OCI-M2 (cell line): ENCODE data around the gene LYPD6B.

Experiments used
- DNase-seq: peaks from one replicate; lab custom pipeline; 2025; ENCODE audit not compliant: unreplicated experiment; lab: John Stamatoyannopoulos, UW

LYPD6B gene

DNA sequence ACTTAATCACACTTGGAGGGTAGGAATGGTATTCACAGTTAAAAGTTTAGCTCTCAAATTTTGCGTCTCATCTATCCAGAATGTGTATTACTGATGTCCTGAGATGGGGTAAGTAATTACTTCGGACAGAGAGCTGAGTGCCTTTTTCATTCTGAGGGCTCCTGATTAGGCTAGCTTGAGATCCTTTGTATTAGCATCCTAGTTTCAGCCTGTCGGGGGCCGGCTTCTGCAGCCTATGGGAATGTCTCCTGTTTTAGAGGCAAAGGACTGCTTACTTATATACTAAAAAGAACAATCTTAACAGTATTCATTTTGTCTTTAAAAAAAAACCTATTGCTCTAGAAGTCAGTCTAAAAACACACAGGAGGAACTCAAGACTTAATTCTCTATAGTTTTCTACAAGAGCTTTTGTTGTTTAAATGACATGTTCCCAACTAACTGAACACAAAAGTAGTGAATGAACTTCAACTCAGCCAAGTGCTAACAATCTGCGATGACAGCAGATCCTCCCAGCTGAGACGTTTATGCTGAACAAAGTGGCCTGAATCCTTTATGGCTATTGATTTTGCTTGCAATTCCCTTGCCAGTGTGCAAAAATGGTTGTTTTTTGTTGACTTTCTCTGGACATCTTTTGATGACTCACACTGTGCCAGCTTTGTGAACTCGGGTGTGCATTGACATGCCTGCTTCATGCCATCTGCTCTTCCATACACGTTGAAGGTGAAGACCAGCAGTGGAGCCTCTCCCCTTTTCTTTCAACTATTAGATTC lies 118.7 kb downstream of the LYPD6B start:
- no peak for DNase-seq

DNA sequence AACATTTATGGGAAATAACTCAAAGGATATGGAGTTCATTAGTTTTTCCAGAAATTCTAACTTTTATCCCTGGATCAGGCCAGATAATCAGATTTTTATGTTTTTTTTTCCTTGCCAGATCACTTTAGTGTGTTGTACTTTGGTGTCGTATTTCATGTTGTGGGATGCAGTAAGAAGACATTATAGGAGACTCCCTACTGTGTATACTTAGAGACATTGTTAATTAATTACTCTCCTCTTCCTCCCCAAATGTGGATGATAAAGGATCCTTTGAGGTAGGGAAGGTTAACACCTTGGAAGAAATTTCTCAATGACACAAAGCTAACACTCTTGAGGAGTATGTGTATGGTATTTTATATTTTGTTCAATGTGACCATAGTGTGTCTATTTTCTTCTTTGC lies 120.5 kb downstream of the LYPD6B start:
- DNase-seq, result no peak

DNA sequence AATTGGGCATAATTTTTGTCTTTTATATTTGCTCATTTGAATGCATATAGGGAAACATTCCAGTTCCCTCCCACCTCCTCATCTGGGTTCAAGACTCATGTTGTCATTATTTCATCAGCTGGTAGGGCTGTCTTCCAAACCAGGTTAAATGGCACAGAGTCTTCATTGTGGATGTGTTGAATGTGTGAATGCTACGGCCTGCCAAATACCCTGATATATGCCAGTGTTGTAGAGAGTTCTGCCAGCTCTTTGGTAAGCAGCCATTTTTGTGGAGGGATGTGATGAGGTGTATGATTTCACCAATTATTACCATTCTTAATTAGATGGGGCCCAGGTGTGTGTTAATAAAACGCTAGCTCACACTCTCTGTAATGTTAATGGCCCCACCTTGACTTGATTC lies 121.7 kb downstream of the LYPD6B start:
- no peak for DNase-seq

DNA sequence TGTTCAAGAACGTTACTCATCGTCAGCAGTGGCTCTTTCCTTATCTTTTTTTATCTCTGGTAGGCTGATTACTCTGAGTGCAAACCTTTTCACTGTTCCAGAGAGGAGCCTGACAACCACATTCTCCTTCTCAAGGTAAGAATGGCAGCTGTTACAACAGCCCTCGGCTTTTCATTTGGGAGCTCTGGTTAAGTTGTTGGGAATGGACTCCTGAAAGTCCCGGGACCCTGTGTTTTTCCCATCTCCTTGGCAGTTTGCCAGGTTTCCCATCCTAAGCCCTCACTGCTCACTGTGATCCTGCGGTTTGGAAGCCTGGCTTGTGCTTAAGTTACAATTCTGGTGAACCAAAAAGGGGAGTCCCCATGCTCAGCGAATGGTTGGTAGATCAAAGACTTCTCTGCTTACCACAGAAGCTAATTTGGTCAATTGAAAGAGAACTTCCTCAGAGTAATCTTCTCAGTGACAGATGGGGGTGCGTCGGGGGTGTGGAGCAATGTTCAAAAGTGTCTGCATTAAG lies 122.3 kb downstream of the LYPD6B start:
- no peak for DNase-seq

DNA sequence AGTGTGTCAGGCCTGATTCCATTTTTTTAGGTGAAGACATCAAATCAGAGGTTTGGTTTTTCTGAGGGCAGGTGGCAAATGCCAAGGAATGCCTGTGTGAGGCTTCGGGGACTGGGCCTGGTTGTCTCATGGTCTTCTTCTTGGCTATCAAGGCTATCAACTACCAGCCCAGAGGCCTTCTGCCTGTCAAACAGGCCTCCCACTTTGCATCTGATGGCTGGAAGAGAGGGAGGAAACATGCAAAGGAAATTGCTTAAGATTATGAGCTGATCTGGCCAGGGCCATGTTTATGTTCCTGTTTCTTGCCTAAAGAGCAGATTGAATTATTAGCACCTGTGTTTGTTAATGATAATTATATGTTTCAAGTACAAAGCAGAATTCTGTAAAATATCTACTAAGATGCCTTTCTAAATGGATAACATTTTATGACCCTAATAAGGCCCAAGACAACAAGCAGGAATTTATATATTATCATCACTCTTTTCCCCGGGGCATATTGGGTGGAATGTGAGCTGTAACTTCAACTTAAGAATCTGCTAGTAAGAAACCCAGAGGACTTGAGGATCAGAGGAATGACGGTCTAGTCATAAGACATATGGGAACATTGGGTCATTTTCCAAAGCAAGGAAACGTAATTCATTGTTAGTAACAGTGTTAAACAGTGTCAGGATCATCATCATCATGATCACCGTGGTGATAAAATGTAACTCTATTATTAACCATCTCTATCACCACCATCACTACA lies 123.2 kb downstream of the LYPD6B start:
- no peak for DNase-seq

DNA sequence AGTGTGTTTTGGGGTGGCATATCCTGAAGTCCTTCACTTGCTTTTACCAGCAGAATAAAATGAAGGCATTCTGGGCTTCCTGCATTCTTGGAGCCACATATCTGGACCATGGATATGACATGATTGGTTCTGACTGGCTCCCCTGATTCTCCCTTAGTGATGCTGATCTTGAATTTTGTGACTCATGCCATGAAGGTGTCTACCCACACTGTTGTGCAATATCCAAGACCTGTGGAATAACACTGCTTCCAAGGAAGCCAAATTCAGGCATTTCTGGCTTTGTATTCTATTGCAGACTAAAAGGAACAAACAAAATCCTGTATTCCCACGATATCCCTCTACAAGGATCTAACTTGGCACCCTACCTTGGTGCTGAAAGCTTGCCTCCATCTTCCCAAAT lies 125.8 kb downstream of the LYPD6B start:
- DNase-seq, result no peak

DNA sequence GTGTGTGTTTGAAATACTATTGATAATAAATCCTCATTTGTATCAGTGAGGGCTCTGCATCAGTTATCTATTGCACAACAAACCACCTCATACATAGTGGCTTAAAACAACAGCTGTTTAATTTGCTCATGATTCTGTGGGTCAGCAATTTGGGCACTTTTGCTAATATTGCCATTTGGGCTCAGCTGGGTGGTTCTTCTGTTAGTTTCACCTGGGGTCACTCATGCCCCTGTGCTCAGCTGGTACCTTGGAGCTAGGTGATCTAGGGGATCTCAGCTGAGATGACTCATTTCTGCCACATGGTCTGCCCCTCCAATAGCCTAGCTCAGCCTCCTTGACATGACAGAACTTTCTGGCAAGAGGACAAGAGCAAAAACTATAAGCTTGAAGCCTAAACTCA lies 126.3 kb downstream of the LYPD6B start:
- DNase-seq, result no peak

DNA sequence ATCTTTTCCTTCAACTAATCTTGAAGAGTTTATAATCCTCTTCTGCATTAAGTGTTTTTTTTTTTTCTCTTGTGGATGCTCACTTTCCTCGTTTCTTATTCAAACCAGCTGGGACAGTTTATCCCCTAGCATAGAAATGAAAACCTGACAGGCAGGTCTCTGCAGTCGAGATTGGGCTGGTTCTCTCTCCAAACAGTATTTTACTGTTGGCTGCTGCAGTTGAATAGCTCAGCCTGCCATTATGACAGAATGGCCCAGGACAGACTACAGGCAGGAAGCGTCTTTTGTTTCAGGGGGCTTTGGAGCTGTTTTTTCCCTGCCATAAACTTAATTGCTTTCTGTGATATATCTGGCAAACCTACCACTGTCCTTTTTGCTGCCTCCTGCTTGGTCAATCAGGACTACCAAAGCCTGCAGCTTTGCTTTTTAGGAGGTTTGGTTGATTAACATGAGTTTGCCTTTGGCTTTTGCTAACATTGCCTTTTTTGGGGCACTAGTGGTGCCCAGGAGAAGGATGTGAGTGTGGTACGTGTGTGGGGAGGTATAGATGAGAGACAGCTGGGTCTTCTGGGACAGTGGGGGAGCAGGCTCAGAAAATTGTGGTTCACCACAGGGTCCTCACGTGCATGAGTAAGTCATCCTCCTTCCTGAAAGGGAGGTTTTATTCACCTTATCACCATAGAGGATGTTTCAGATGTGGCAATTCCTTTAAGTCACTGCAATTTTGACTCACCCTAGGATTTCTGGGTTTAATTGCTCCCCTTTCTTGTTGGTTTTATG lies 128.7 kb downstream of the LYPD6B start:
- no peak for DNase-seq

DNA sequence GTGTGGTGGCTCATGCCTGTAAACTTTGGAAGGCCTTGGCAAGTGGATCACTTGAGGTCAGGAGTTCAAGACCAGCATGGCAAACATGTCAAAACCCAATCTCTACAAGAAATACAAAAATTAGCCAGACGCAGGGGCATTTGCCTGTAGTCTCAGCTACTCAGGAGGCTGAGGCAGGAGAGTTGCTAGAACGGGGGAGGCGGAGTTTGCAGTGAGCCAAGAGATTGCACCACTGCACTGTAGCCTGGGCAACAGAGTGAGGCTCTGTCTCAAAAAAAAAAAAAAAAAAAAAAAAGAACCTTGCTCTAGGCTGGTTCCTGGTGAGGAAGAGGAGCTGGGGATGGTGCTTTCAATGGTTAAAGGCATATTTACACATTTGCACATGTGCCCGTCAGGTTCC lies 129.4 kb downstream of the LYPD6B start:
- DNase-seq, result no peak

DNA sequence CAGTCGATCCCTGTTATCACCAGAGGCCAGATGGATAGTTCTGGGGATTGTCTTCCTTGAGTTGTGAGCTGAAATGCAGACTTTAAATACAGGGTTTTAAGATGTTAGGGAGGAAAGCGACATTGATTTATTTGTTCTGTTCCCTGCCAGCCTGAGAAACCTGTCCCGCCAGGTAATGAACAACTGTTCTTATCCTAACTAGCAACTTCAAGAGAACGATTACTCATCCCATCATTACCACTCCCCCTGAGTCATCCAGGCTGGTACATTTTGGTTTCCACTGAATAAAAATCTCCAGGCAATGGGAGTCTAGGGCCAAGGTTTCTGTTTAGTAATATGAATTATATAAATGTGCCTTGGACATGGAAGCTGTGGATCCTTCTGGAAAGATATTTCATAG lies 131.2 kb downstream of the LYPD6B start:
- no peak for DNase-seq

DNA sequence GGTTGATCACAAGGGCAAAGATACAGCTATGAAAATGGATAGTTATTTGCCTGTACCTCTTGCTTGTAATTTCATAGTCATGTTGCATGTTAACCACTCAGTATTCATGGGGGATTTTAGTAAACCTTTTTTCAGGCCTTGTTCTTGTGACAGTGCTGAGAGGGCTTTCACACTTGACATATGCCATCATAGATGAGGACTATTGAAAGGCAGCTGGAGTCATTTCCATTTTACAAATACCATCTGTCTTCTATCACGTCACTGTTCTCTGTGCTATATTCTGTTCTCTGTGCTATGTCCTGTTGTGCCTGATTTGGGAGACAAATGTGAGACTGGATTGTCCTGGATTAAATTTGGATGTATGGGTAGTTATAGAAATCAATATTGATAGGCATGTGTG lies 131.7 kb downstream of the LYPD6B start:
- DNase-seq, result no peak

DNA sequence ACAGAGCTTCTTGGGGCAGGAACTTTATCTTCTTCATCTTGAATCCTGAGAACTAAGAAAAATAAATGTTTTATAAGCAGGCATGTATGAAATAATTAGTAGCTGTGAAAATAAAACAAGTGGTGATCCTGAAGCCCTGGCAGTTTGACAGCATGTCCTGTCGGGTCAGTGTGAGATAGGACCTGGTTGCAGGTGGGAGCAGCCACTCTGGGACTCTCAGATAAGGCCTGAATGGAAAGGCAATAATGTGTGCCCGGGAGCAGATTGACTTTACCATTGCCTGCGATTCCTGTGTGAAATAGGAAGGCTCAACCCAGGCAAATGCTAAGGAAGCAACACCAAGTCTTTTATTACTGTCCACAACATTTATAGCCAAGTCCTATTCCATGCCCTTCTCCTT lies 132.4 kb downstream of the LYPD6B start:
- DNase-seq, result no peak

DNA sequence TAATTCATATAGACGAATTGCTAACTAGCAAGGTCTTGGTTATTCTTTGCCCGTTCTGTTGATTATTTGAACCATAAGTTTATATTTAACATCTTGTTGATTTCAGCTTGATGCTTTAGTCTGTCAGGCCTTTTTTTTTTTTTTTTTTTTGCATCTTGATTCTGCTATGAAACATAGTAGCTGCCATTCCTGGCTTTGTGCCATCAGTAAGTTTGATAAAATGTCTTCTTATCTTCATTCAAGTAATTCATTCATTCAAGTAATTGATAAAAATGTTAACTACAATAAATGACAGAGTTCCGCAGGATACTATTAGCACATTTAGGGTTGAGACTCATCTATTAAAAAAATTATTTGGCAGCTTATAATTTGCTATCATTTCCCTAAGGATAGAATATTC lies 134.7 kb downstream of the LYPD6B start:
- no peak for DNase-seq

DNA sequence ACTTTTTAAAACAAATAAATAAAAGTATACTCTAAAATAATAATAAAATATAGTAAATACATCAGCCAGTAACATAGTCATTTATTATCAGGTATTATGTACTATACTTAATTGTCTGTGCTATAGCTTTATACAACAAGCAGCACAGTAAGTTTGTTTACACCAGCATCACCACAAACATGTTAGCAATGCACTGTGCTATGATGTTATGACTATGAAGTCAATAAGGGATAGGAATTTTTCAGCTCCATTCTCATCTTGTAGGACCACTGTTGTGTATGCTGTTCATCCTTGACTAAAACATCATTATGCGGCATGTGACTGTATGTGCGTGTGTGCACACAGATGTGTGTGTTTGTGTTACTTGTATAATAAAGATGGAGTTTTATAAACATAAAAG lies 137.5 kb downstream of the LYPD6B start:
- DNase-seq, result no peak

DNA sequence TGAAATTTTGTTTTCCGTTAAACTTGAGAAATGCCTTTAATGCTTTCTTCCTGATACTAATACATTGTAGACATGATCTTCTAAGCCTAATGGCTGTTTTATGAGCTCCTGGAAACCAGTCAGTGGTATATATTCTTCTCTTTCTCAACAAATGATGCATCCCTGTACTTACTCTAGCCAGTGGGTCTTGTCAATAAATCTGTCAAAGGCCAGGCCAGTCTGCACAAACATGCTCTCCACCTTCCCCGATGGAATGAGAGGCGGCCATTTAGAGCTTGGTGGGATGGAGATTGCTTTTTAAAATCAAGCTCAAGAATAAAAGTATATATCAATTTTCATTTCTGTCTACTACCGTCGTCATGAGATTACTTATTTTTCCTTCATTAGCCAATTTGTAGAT lies 140.1 kb downstream of the LYPD6B start:
- no peak for DNase-seq

DNA sequence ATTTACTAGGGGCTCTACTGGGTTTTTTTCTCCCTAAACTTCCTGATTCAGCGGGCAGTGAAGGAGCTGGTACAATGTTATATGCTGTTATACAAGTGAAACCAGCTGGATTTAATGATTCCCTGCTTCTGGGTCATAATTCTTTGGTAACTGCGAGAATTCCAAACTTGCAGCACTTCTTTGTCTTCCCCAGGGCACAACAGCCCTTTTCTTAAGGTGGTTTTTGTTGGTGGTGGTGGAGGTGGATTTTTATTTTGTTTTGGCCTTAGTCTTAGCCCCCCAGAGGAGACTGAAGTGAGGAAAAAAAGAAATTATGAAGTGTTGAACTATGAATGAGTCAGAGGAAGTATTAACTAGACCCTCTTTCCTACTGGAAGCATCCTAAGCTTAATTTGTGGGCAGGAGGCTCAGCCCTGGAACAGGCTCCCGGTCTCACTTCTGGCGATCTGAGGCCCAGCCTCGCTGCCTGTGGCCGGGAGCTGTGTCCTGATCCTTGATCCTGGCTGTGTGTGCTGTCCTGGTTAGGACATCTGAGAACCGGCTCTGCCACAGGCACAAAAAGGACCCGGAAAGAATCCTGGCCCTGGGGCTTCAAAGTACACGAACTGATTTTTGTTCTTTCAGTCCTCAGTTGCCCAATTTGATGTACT lies 141.9 kb downstream of the LYPD6B start:
- no peak for DNase-seq

DNA sequence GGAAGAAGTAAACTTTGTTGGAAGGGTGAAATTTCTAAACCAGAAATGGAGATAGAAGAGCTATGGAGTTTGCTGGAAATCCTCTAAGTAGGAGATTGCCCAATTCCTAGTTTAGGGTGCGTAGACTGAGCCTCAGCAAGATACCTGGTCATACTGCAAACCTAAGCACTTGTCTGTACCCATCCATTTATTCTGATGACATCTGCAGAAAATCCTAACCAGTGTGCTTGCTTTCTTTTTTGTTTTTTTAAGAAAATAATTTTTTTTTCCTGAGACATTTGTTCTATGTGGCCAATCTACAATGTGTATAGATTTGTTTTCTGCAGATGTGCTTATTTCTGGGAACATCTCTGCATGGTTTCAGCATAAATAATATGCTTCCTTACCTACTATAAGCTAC lies 144.7 kb downstream of the LYPD6B start:
- DNase-seq, result no peak

DNA sequence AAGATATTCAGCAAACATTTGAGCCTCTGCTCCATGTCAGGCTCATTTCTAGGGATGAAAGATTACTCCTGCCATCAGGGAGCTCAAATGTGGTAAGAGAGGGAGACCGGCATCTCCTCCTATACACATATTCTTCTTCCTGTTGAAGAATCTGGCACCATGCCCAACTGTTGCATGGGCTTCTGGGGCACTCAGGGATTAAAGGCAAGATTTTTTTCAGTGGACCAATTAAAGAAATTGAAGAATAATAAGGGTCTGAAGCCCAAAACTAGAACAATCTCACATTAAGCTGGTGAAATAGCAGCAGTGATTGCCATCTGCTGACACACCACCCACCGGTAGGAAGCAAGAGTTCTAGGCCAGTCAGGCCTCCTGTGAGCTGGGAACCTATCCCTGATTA lies 146.5 kb downstream of the LYPD6B start:
- DNase-seq, result no peak

DNA sequence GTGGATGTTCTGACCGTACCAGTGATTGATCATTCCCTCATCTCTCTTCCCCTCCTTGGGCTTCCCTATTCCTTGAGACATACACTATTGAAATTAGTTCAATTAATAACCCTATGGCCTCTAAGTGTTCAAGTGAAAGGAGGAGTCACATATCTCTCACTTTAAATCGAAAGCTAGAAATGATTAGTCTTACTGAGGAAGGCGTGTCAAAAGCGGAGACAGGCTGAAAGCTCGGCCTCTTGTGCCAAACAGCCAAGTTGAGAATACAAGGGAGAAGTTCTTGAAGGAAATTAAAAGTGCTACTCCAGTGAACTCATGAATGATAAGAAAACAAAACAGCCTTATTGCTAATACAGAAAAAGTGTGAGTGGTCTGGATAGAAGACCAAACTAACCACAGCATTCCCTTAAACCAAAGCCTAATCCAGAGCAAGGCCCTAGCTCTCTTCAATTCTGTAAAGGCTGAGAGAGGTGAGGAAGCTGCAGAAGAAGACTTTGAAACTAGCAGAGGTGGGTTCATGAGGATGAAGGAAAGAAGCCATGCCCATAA lies 147.5 kb downstream of the LYPD6B start:
- DNase-seq, result no peak

DNA sequence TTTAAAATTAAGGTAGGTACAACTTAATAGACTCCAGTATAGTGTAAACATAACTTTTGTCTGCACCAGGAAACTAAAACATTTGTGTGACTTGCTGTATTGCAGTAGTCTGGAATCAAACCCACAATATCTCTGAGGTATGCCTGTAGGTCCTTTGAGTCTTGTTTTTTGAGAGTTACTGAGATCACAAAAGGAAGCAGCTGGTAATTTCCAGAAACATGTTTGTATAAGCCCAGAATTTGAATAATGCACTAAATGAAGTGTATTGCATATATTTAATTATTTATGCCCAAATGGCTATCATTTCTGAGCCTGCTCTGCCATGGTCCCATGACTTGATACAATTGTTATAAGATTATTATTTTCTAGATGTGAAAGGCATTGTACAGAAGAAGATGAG lies 148.6 kb downstream of the LYPD6B start:
- DNase-seq, result no peak

DNA sequence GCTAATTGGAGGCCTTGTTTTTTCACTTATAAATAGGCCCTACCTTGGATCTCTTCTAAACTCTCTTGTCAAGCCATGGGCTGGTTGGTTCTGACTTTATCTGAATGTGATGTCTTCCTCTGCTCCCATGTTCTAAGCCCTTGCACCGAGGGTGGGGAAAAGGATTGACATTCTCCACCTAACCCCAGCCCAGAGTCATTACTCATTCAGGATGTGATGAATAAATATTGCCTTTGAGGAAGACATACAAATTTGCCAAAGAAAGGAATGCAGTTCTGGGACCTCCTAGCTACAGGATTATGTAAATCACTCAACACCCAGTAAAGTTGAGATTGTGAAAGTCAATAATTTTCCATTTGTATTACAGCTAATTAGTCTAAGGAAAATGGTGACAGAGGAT lies 149.8 kb downstream of the LYPD6B start:
- DNase-seq, result no peak
